22Rv1 (cell line): ENCODE measurements around the gene RANGAP1.

Source experiments
- ZFX ChIP-seq: fragments of 450-650 bp; IDR thresholded peaks from 2 replicates; pipeline ENCODE4 v1.6.1; 2017; ENCODE audit warnings: antibody characterized with exemption, borderline replicate concordance
- TF ChIP-seq, protein P1 (sequence below): fragments of 450-650 bp; IDR thresholded peaks from 2 replicates; pipeline ENCODE4 v1.5.1; 2017; ENCODE audit warnings: mild to moderate bottlenecking

DNA sequence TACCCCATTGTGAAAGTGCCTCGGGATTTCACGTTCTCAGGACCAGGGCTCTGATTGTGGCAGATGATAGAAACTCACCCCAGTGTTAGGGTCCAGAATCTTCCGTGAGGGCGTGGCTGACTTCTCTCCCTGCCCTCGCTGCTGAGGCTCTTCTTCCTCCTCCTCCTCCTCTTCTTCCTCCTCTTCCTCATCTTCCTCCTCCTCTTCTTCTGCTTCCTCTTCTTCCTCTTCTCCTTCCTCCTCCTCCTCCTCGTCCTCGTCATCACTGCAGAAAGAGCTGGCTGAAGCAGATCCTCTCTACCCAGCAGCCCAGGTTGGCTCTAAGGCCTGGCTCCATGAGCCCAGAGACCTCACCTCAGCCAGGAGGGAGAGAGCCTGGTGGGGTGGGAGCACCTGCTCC lies 31.8 kb downstream of the RANGAP1 start:
- TF ChIP-seq ZFX, result no peak
- TF ChIP-seq, protein P1, sequence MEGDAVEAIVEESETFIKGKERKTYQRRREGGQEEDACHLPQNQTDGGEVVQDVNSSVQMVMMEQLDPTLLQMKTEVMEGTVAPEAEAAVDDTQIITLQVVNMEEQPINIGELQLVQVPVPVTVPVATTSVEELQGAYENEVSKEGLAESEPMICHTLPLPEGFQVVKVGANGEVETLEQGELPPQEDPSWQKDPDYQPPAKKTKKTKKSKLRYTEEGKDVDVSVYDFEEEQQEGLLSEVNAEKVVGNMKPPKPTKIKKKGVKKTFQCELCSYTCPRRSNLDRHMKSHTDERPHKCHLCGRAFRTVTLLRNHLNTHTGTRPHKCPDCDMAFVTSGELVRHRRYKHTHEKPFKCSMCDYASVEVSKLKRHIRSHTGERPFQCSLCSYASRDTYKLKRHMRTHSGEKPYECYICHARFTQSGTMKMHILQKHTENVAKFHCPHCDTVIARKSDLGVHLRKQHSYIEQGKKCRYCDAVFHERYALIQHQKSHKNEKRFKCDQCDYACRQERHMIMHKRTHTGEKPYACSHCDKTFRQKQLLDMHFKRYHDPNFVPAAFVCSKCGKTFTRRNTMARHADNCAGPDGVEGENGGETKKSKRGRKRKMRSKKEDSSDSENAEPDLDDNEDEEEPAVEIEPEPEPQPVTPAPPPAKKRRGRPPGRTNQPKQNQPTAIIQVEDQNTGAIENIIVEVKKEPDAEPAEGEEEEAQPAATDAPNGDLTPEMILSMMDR, result no peak
